WTC11 (cell line): Measurements from ENCODE around the gene TMEM92. TPM values are rescaled to one million over a fixed set of nuclear protein-coding genes. Genes with fewer than 3 reads are reported as not detected.

Experiments used
- ATAC-seq: fragments of 200-7000 bp; cut with Tn5 transposase; 2 replicates; pipeline ENCODE4 v1.10.0; 2021; ENCODE audit warnings: mild to moderate bottlenecking, moderate library complexity
- CTCF ChIA-PET: fragments of 300-600 bp; sonication (Branson Sonifier 250); formaldehyde crosslinking; loops from one replicate; lab custom pipeline; 2021; ENCODE audit warnings: antibody characterized with exemption; lab: Charles Lee
- POLR2A ChIA-PET: fragments of 350-600 bp; sonication (Branson Sonifier 250); formaldehyde crosslinking; loops from one replicate; lab custom pipeline; 2021; ENCODE audit warnings: antibody characterized with exemption; lab: Charles Lee
- DNase-seq: peaks from one replicate; pipeline ENCODE4 v3.0.0; 2021; ENCODE audit warnings: low spot score
- H3K27ac Mint-ChIP-seq: 2 replicates; pipeline ENCODE4 v1.8.0; 2021; ENCODE audit warnings: mixed read lengths
- H3K27me3 Mint-ChIP-seq: 2 replicates; pipeline ENCODE4 v1.8.0; 2021; ENCODE audit warnings: low read depth, mild to moderate bottlenecking, moderate library complexity, mixed read lengths
- H3K36me3 Mint-ChIP-seq: 2 replicates; pipeline ENCODE4 v1.8.0; 2021; ENCODE audit warnings: mixed read lengths
- H3K4me1 Mint-ChIP-seq: 2 replicates; pipeline ENCODE4 v1.8.0; 2022; ENCODE audit warnings: mixed read lengths
- H3K4me3 Mint-ChIP-seq: 2 replicates; pipeline ENCODE4 v1.8.0; 2021; ENCODE audit warnings: mild to moderate bottlenecking, moderate library complexity, mixed read lengths
- H3K9me3 Mint-ChIP-seq: 2 replicates; pipeline ENCODE4 v1.8.0; 2021; ENCODE audit warnings: mixed read lengths
- ATF3 ChIP-seq: sonication (generic); formaldehyde crosslinking; conservative IDR thresholded peaks from 2 replicates; pipeline ENCODE4 v1.8.1; 2022; ENCODE audit warnings: mild to moderate bottlenecking, missing genetic modification reagents
- CREB1 ChIP-seq: sonication (generic); formaldehyde crosslinking; IDR thresholded peaks from 2 replicates; pipeline ENCODE4 v1.8.0; 2023; ENCODE audit warnings: mild to moderate bottlenecking, missing genetic modification reagents
- CREM ChIP-seq: sonication (generic); formaldehyde crosslinking; IDR thresholded peaks from 2 replicates; pipeline ENCODE4 v1.8.1; 2022; ENCODE audit warnings: mild to moderate bottlenecking, missing genetic modification reagents, moderate library complexity
- CTCF ChIP-seq: fragments of 200-600 bp; IDR thresholded peaks from 2 replicates; pipeline ENCODE4 v1.8.0; 2022; ENCODE audit warnings: antibody characterized with exemption
- ERG ChIP-seq: fragments of 250-450 bp; sonication (Bioruptor Pico); IDR thresholded peaks from 2 replicates; pipeline ENCODE4 v1.8.0; 2021; ENCODE audit warnings: mild to moderate bottlenecking
- GTF2I ChIP-seq: fragments of 250-450 bp; sonication (Bioruptor Pico); conservative IDR thresholded peaks from 2 replicates; pipeline ENCODE4 v1.4.0; 2021; ENCODE audit warnings: mild to moderate bottlenecking
- IRF2 ChIP-seq: sonication (generic); formaldehyde crosslinking; IDR thresholded peaks from 2 replicates; pipeline ENCODE4 v1.8.0; 2022; ENCODE audit warnings: low read depth, missing genetic modification reagents, borderline replicate concordance
- JAZF1 ChIP-seq: fragments of 250-450 bp; sonication (Bioruptor Pico); IDR thresholded peaks from 2 replicates; pipeline ENCODE4 v1.9.0; 2021; ENCODE audit warnings: moderate library complexity, mild to moderate bottlenecking, inconsistent platforms
- KAT7 ChIP-seq: sonication (generic); formaldehyde crosslinking; IDR thresholded peaks from 2 replicates; pipeline ENCODE4 v1.8.1; 2023; ENCODE audit warnings: missing genetic modification reagents, mild to moderate bottlenecking, borderline replicate concordance
- MXD4 ChIP-seq: fragments of 250-450 bp; sonication (Bioruptor Pico); IDR thresholded peaks from 2 replicates; pipeline ENCODE4 v1.8.0; 2021; ENCODE audit warnings: mild to moderate bottlenecking, moderate library complexity, borderline replicate concordance
- NFATC4 ChIP-seq: fragments of 250-450 bp; sonication (Bioruptor Pico); IDR thresholded peaks from 2 replicates; pipeline ENCODE4 v1.9.0; 2021; ENCODE audit warnings: mild to moderate bottlenecking
- NR2C2 ChIP-seq: sonication (generic); formaldehyde crosslinking; IDR thresholded peaks from 2 replicates; pipeline ENCODE4 v1.8.0; 2022; ENCODE audit warnings: mild to moderate bottlenecking, missing genetic modification reagents
- PRDM15 ChIP-seq: sonication (generic); formaldehyde crosslinking; IDR thresholded peaks from 2 replicates; pipeline ENCODE4 v1.8.0; 2022; ENCODE audit warnings: missing genetic modification reagents
- TEAD4 ChIP-seq: sonication (generic); formaldehyde crosslinking; IDR thresholded peaks from 2 replicates; pipeline ENCODE4 v1.8.0; 2022; ENCODE audit warnings: mild to moderate bottlenecking, missing genetic modification reagents
- ZNF317 ChIP-seq: sonication (generic); formaldehyde crosslinking; IDR thresholded peaks from 2 replicates; pipeline ENCODE4 v1.8.1; 2023; ENCODE audit warnings: low read depth, mild to moderate bottlenecking, moderate library complexity, missing genetic modification reagents, borderline replicate concordance
- ZNF396 ChIP-seq: fragments of 250-450 bp; sonication (Bioruptor Pico); IDR thresholded peaks from 2 replicates; pipeline ENCODE4 v1.8.0; 2021; ENCODE audit warnings: mild to moderate bottlenecking, moderate library complexity, borderline replicate concordance
- ZNF416 ChIP-seq: fragments of 250-450 bp; sonication (Bioruptor Pico); IDR thresholded peaks from 2 replicates; pipeline ENCODE4 v1.9.0; 2021; ENCODE audit warnings: mild to moderate bottlenecking, inconsistent platforms
- ZNF671 ChIP-seq: fragments of 250-450 bp; sonication (Bioruptor Pico); IDR thresholded peaks from 2 replicates; pipeline ENCODE4 v1.8.0; 2021; ENCODE audit warnings: mild to moderate bottlenecking
- total RNA-seq: library from RNA; stranded (reverse); gene quantifications from 3 replicates; pipeline ENCODE4 v1.2.3, GENCODE V29; 2021
- TF ChIP-seq, protein P1 (sequence below): sonication (generic); formaldehyde crosslinking; conservative IDR thresholded peaks from 2 replicates; pipeline ENCODE4 v1.8.1; 2023; ENCODE audit warnings: mild to moderate bottlenecking, low read depth, missing genetic modification reagents, moderate library complexity
- TF ChIP-seq, protein P2 (sequence below): fragments of 250-450 bp; sonication (Bioruptor Pico); IDR thresholded peaks from 2 replicates; pipeline ENCODE4 v2.1.2; 2022; ENCODE audit warnings: mild to moderate bottlenecking, moderate library complexity

The TMEM92 gene
- total RNA-seq, 1 experiment from 2014 or later = 9.8 TPM

DNA sequence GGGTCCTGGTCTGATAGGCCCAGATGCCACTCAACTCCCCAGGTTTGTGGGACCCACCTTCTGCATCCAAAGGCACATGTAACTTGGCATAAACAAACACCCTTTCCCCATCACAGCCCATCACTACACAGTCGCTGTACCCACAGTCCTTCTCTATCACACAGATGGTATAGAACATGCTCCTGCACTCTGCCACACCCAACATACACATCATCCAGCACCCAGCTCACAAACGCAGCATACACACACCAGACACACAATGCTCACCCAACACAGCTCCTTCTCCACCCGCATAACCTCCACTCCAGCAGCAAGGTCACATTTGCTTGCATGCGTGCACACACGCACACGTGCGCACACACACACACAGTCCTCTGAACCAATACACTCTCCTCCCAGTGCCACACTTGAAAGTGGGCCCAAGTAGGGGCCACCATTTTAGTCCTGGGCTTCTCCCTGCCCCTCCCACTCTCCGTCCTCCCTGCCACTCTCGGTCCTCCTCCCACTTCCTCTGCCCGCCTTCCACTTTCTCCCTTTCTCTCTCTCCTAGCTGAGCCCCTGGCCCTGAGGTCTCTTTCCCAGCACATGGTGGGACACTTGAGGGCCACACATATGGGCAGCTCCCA is 8.5 kb upstream of the TMEM92 start:
- CTCF ChIA-PET = interaction anchor here (1.1 to 4.1 kb wide), 3 partner anchors 8 to 65 kb away, joined by 3 to 20 read pairs (median 11); partner anchors contain the start of genes COL1A1 and TMEM92
- H3K4me3 Mint-ChIP-seq = no peak overlapping the region

GRCh38 chr17:50266384-50267073 is 7.7 kb upstream of the TMEM92 start:
- Mint-ChIP-seq H3K4me3 (no peak overlapping the region), H3K4me1 (peaks cover 34% of the 10 kb centered on the region), H3K36me3 (no peaks in the 10 kb centered on the region), H3K27me3 (no peaks in the 10 kb centered on the region), H3K9me3 (no peaks in the 10 kb centered on the region), H3K27ac (no peak overlapping the region)
- ChIA-PET POLR2A (no interaction called here), CTCF (interaction anchor here (1.1 to 11.9 kb wide), 5 partner anchors 8 to 66 kb away, joined by 3 to 514 read pairs (median 11); partner anchors contain the start of genes COL1A1 and TMEM92)
- no peak for ATAC-seq
- no peak for DNase-seq
- TF ChIP-seq ZNF416 (CRISPR knock-in tag) = no peak
- TF ChIP-seq ERG (CRISPR knock-in tag) = no peak
- TF ChIP-seq PRDM15 (CRISPR knock-in tag) = no peak
- no peak for TF ChIP-seq ATF3 (CRISPR knock-in tag)
- TF ChIP-seq CTCF = no peak
- no peak for TF ChIP-seq TEAD4

More for the DNA sequence above, 8.5 kb upstream of the TMEM92 start:
- H3K4me1 Mint-ChIP-seq = peaks cover 31% of the 10 kb centered on the region
- no peak overlapping the region for H3K27ac Mint-ChIP-seq
- no peak for TF ChIP-seq KAT7
- no peak for TF ChIP-seq ZNF671
- no peak for TF ChIP-seq JAZF1 (CRISPR knock-in tag)
- no peak for TF ChIP-seq NR2C2 (CRISPR knock-in tag)
- no peak for TF ChIP-seq ZNF317
- TF ChIP-seq CTCF = no peak
- TF ChIP-seq NFATC4 (CRISPR knock-in tag) = no peak
- no peak for TF ChIP-seq GTF2I (CRISPR knock-in tag)
- no peak for TF ChIP-seq MXD4 (CRISPR knock-in tag)
- no peak for TF ChIP-seq ZNF396 (CRISPR knock-in tag)
- TF ChIP-seq, protein P1, sequence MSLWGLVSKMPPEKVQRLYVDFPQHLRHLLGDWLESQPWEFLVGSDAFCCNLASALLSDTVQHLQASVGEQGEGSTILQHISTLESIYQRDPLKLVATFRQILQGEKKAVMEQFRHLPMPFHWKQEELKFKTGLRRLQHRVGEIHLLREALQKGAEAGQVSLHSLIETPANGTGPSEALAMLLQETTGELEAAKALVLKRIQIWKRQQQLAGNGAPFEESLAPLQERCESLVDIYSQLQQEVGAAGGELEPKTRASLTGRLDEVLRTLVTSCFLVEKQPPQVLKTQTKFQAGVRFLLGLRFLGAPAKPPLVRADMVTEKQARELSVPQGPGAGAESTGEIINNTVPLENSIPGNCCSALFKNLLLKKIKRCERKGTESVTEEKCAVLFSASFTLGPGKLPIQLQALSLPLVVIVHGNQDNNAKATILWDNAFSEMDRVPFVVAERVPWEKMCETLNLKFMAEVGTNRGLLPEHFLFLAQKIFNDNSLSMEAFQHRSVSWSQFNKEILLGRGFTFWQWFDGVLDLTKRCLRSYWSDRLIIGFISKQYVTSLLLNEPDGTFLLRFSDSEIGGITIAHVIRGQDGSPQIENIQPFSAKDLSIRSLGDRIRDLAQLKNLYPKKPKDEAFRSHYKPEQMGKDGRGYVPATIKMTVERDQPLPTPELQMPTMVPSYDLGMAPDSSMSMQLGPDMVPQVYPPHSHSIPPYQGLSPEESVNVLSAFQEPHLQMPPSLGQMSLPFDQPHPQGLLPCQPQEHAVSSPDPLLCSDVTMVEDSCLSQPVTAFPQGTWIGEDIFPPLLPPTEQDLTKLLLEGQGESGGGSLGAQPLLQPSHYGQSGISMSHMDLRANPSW (CRISPR knock-in tag) = no peak
- TF ChIP-seq, protein P2, sequence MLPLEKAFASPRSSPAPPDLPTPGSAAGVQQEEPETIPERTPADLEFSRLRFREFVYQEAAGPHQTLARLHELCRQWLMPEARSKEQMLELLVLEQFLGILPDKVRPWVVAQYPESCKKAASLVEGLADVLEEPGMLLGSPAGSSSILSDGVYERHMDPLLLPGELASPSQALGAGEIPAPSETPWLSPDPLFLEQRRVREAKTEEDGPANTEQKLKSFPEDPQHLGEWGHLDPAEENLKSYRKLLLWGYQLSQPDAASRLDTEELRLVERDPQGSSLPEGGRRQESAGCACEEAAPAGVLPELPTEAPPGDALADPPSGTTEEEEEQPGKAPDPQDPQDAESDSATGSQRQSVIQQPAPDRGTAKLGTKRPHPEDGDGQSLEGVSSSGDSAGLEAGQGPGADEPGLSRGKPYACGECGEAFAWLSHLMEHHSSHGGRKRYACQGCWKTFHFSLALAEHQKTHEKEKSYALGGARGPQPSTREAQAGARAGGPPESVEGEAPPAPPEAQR = no peak
- no peak for TF ChIP-seq CREB1
- TF ChIP-seq IRF2 (CRISPR knock-in tag) = no peak
- TF ChIP-seq CREM (CRISPR knock-in tag) = no peak
- H3K27me3 Mint-ChIP-seq = no peaks in the 10 kb centered on the region
- POLR2A ChIA-PET = no interaction called here
- no peaks in the 10 kb centered on the region for H3K36me3 Mint-ChIP-seq
- DNase-seq = no peak
- H3K9me3 Mint-ChIP-seq = no peaks in the 10 kb centered on the region
- ATAC-seq = no peak
